WTC11 (cell line): ENCODE results near the gene M1AP. TPM values are rescaled to one million over a fixed set of nuclear protein-coding genes. Genes with fewer than 3 reads are reported as not detected.

Experiments
- ATAC-seq: fragments of 200-7000 bp; cut with Tn5 transposase; 2 replicates; pipeline ENCODE4 v1.10.0; 2021; ENCODE audit warnings: mild to moderate bottlenecking, moderate library complexity
- CTCF ChIA-PET: fragments of 300-600 bp; sonication (Branson Sonifier 250); formaldehyde crosslinking; loops from one replicate; lab custom pipeline; 2021; ENCODE audit warnings: antibody characterized with exemption; lab: Charles Lee
- POLR2A ChIA-PET: fragments of 350-600 bp; sonication (Branson Sonifier 250); formaldehyde crosslinking; loops from one replicate; lab custom pipeline; 2021; ENCODE audit warnings: antibody characterized with exemption; lab: Charles Lee
- DNase-seq: peaks from one replicate; pipeline ENCODE4 v3.0.0; 2021; ENCODE audit warnings: low spot score
- H3K27ac Mint-ChIP-seq: 2 replicates; pipeline ENCODE4 v1.8.0; 2021; ENCODE audit warnings: mixed read lengths
- H3K27me3 Mint-ChIP-seq: 2 replicates; pipeline ENCODE4 v1.8.0; 2021; ENCODE audit warnings: low read depth, mild to moderate bottlenecking, moderate library complexity, mixed read lengths
- H3K36me3 Mint-ChIP-seq: 2 replicates; pipeline ENCODE4 v1.8.0; 2021; ENCODE audit warnings: mixed read lengths
- H3K4me1 Mint-ChIP-seq: 2 replicates; pipeline ENCODE4 v1.8.0; 2022; ENCODE audit warnings: mixed read lengths
- H3K4me3 Mint-ChIP-seq: 2 replicates; pipeline ENCODE4 v1.8.0; 2021; ENCODE audit warnings: mild to moderate bottlenecking, moderate library complexity, mixed read lengths
- H3K9me3 Mint-ChIP-seq: 2 replicates; pipeline ENCODE4 v1.8.0; 2021; ENCODE audit warnings: mixed read lengths
- ATF1 ChIP-seq: sonication (generic); formaldehyde crosslinking; IDR thresholded peaks from 2 replicates; pipeline ENCODE4 v1.8.1; 2023; ENCODE audit warnings: mild to moderate bottlenecking, moderate library complexity, missing genetic modification reagents
- ATF3 ChIP-seq: sonication (generic); formaldehyde crosslinking; conservative IDR thresholded peaks from 2 replicates; pipeline ENCODE4 v1.8.1; 2022; ENCODE audit warnings: mild to moderate bottlenecking, missing genetic modification reagents
- ATF6 ChIP-seq: sonication (generic); formaldehyde crosslinking; IDR thresholded peaks from 2 replicates; pipeline ENCODE4 v1.8.1; 2023; ENCODE audit warnings: mild to moderate bottlenecking, missing genetic modification reagents
- FOXP1 ChIP-seq: sonication (generic); formaldehyde crosslinking; IDR thresholded peaks from 2 replicates; pipeline ENCODE4 v1.8.0; 2022; ENCODE audit warnings: missing genetic modification reagents, mild to moderate bottlenecking, moderate library complexity, borderline replicate concordance
- FOXP4 ChIP-seq: sonication (generic); formaldehyde crosslinking; IDR thresholded peaks from 2 replicates; pipeline ENCODE4 v1.8.0; 2022; ENCODE audit warnings: mild to moderate bottlenecking, missing genetic modification reagents
- HMGXB4 ChIP-seq: sonication (generic); formaldehyde crosslinking; IDR thresholded peaks from 2 replicates; pipeline ENCODE4 v1.8.1; 2023; ENCODE audit warnings: mild to moderate bottlenecking, moderate library complexity, missing genetic modification reagents
- IRF1 ChIP-seq: sonication (generic); formaldehyde crosslinking; IDR thresholded peaks from 2 replicates; pipeline ENCODE4 v1.8.0; 2023; ENCODE audit warnings: missing genetic modification reagents
- KAT7 ChIP-seq: sonication (generic); formaldehyde crosslinking; IDR thresholded peaks from 2 replicates; pipeline ENCODE4 v1.8.1; 2023; ENCODE audit warnings: missing genetic modification reagents, mild to moderate bottlenecking, borderline replicate concordance
- NFE2L1 ChIP-seq: sonication (generic); formaldehyde crosslinking; IDR thresholded peaks from 2 replicates; pipeline ENCODE4 v1.8.1; 2023; ENCODE audit warnings: missing genetic modification reagents
- NR3C1 ChIP-seq: sonication (generic); formaldehyde crosslinking; conservative IDR thresholded peaks from 2 replicates; pipeline ENCODE4 v1.8.1; 2023; ENCODE audit warnings: low read depth, mild to moderate bottlenecking, missing genetic modification reagents
- SP1 ChIP-seq: sonication (generic); formaldehyde crosslinking; conservative IDR thresholded peaks from 2 replicates; pipeline ENCODE4 v1.8.1; 2022; ENCODE audit warnings: missing genetic modification reagents
- STAT6 ChIP-seq: sonication (generic); formaldehyde crosslinking; conservative IDR thresholded peaks from 2 replicates; pipeline ENCODE4 v1.8.1; 2023; ENCODE audit warnings: mild to moderate bottlenecking, low read depth, missing genetic modification reagents, moderate library complexity
- ZBTB21 ChIP-seq: sonication (generic); formaldehyde crosslinking; IDR thresholded peaks from 2 replicates; pipeline ENCODE4 v1.8.1; 2023; ENCODE audit warnings: mild to moderate bottlenecking, missing genetic modification reagents, borderline replicate concordance
- ZNF219 ChIP-seq: sonication (generic); formaldehyde crosslinking; IDR thresholded peaks from 2 replicates; pipeline ENCODE4 v1.8.0; 2023; ENCODE audit warnings: missing genetic modification reagents, mild to moderate bottlenecking, borderline replicate concordance
- total RNA-seq: library from RNA; stranded (reverse); gene quantifications from 3 replicates; pipeline ENCODE4 v1.2.3, GENCODE V29; 2021
- TF ChIP-seq, protein P1 (sequence below): sonication (generic); formaldehyde crosslinking; IDR thresholded peaks from 2 replicates; pipeline ENCODE4 v1.8.1; 2023; ENCODE audit warnings: mild to moderate bottlenecking, missing genetic modification reagents, moderate library complexity

Gene M1AP
- total RNA-seq, 1 experiment from 2014 or later: 5.9 TPM

GRCh38 chr2:74599676-74600075 is 48.5 kb downstream of the M1AP start:
- no peaks in the 10 kb centered on the region for H3K4me1 Mint-ChIP-seq
- no peak; the same call in 1 of the 2 replicates for ATAC-seq
- DNase-seq: no peak
- H3K27me3 Mint-ChIP-seq: peaks cover 13% of the 10 kb centered on the region
- POLR2A ChIA-PET: no interaction called here
- no peak overlapping the region for H3K4me3 Mint-ChIP-seq
- no peaks in the 10 kb centered on the region for H3K36me3 Mint-ChIP-seq
- no peak overlapping the region for H3K27ac Mint-ChIP-seq
- TF ChIP-seq ATF1 (CRISPR knock-in tag) (no peak), FOXP1 (CRISPR knock-in tag) (no peak), STAT6 (CRISPR knock-in tag) (no peak), HMGXB4 (CRISPR knock-in tag) (no peak), ATF3 (CRISPR knock-in tag) (no peak), KAT7 (CRISPR knock-in tag) (no peak), FOXP4 (CRISPR knock-in tag) (no peak), ZBTB21 (CRISPR knock-in tag) (no peak), SP1 (CRISPR knock-in tag) (no peak), ZNF219 (CRISPR knock-in tag) (no peak), NR3C1 (CRISPR knock-in tag) (no peak), ATF6 (CRISPR knock-in tag) (no peak), NFE2L1 (CRISPR knock-in tag) (no peak), IRF1 (CRISPR knock-in tag) (no peak)
- TF ChIP-seq, protein P1, sequence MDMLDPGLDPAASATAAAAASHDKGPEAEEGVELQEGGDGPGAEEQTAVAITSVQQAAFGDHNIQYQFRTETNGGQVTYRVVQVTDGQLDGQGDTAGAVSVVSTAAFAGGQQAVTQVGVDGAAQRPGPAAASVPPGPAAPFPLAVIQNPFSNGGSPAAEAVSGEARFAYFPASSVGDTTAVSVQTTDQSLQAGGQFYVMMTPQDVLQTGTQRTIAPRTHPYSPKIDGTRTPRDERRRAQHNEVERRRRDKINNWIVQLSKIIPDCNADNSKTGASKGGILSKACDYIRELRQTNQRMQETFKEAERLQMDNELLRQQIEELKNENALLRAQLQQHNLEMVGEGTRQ (CRISPR knock-in tag): no peak
- TF ChIP-seq, all 79 proteins: peak for 0
- H3K9me3 Mint-ChIP-seq: peaks cover 4% of the 10 kb centered on the region; the same call in 1 of the 2 replicates
- CTCF ChIA-PET: no interaction called here
